HepG2 (cell line): ENCODE results near the gene COG1. TPM values are rescaled to one million over a fixed set of nuclear protein-coding genes. Genes with fewer than 3 reads are reported as not detected.

Experiments used
- AKNA ChIP-seq: sonication (generic); formaldehyde crosslinking; IDR thresholded peaks from 2 replicates; pipeline ENCODE4 v1.4.0; 2020; ENCODE audit warnings: missing genetic modification reagents, borderline replicate concordance
- CENPT ChIP-seq: sonication (generic); formaldehyde crosslinking; IDR thresholded peaks from 2 replicates; pipeline ENCODE4 v1.8.0; 2022; ENCODE audit warnings: low read depth, mild to moderate bottlenecking, moderate library complexity, missing genetic modification reagents
- FOXP4 ChIP-seq: sonication (generic); formaldehyde crosslinking; IDR thresholded peaks from 2 replicates; pipeline ENCODE4 v1.4.0; 2020; ENCODE audit warnings: missing genetic modification reagents
- HNRNPL ChIP-seq: fragments of 200-400 bp; formaldehyde crosslinking; IDR thresholded peaks from 2 replicates; pipeline ENCODE4 v1.6.1; 2017; ENCODE audit warnings: mild to moderate bottlenecking, low read depth, low read length
- MLXIP ChIP-seq: sonication (generic); formaldehyde crosslinking; IDR thresholded peaks from 2 replicates; pipeline ENCODE4 v1.9.0; 2021; ENCODE audit warnings: missing genetic modification reagents, borderline replicate concordance
- THRA ChIP-seq: sonication (generic); formaldehyde crosslinking; IDR thresholded peaks from 2 replicates; pipeline ENCODE4 v1.4.0; 2020; ENCODE audit warnings: missing genetic modification reagents, borderline replicate concordance
- ZBTB33 ChIP-seq: sonication (generic); formaldehyde crosslinking; IDR thresholded peaks from 2 replicates; pipeline ENCODE4 v1.4.0; 2020; ENCODE audit warnings: missing genetic modification reagents
- ZNF10 ChIP-seq: sonication (generic); formaldehyde crosslinking; IDR thresholded peaks from 2 replicates; pipeline ENCODE4 v1.4.0; 2020; ENCODE audit warnings: mild to moderate bottlenecking, low read depth, missing genetic modification reagents, borderline replicate concordance
- ZNF18 ChIP-seq: sonication (generic); formaldehyde crosslinking; IDR thresholded peaks from 2 replicates; pipeline ENCODE4 v1.8.0; 2022; ENCODE audit warnings: mild to moderate bottlenecking, missing genetic modification reagents; ENCODE audit not compliant: insufficient replicate concordance
- ZNF343 ChIP-seq: sonication (generic); formaldehyde crosslinking; IDR thresholded peaks from 2 replicates; pipeline ENCODE4 v1.4.0; 2020; ENCODE audit warnings: mild to moderate bottlenecking, missing genetic modification reagents
- ZNF468 ChIP-seq: sonication (generic); formaldehyde crosslinking; IDR thresholded peaks from 2 replicates; pipeline ENCODE4 v1.8.0; 2022; ENCODE audit warnings: mild to moderate bottlenecking, moderate library complexity, missing genetic modification reagents
- ZNF737 ChIP-seq: sonication (generic); formaldehyde crosslinking; IDR thresholded peaks from 2 replicates; pipeline ENCODE4 v1.5.0; 2020; ENCODE audit warnings: missing genetic modification reagents, mild to moderate bottlenecking, borderline replicate concordance
- polyA plus RNA-seq, 8 experiments: library from polyadenylated mRNA; depleted of rRNA in 3 of 8; stranded (reverse) in 7 of 8; unstranded in 1 of 8; fragments of >200 nt; fragmentation: Illumina TruSeq in 4 of 8; extraction: Trizol in 4 of 8; gene quantifications; 2 replicates each; pipeline versions ENCODE4 v1.2.1 to v1.2.3, GENCODE V29; 2011 to 2016; ENCODE audit warnings: low read depth in 4 of 8, missing spikeins in 1 of 8, mixed read lengths in 1 of 8; ENCODE audit not compliant: insufficient read depth in 1 of 8
- total RNA-seq, 5 experiments: library from RNA; depleted of rRNA; stranded (reverse); fragments of >200 nt; fragmentation: Illumina TruSeq; extraction: Trizol; gene quantifications; 2 replicates each; pipeline ENCODE4 v1.2.3, GENCODE V29; 2016; ENCODE audit warnings: low read depth in 1 of 5

The COG1 gene
- total and polyA plus RNA-seq, 2 of the 13 experiments (the other 11 are each of a cell fraction or from before 2014, with no cell fraction given) = 36.6 to 39.7 TPM

GRCh38 chr17:73187203-73187769, 5.6 kb upstream of the COG1 start (continued):
- TF ChIP-seq FOXP4 (CRISPR knock-in tag) (peak; percentile 99), MLXIP (CRISPR knock-in tag) (peak; percentile 55; the same call in 1 of the 2 replicates), ZNF18 (CRISPR knock-in tag) (no peak), AKNA (0 out of 2 replicates have a peak, but pooled peaks have one; percentile 9), ZNF10 (CRISPR knock-in tag) (no peak), ZNF343 (CRISPR knock-in tag) (no peak), HNRNPL (0 out of 2 replicates have a peak, but pooled peaks have one; percentile 35), CENPT (no peak), ZBTB33 (peak; percentile 81; the same call in 1 of the 2 replicates), ZNF468 (no peak), ZNF737 (no peak), THRA (CRISPR knock-in tag) (peak; percentile 89)
